Pancreas (tissue), 10 donors: ENCODE results near the gene ISCA2. TPM values are rescaled to one million over a fixed set of nuclear protein-coding genes. Genes with fewer than 3 reads are reported as not detected.

Experiments used
- ATAC-seq, 4 donors: fragments of 200-7000 bp; cut with Tn5 transposase; one replicate each; pipeline versions ENCODE4 v1.8.0 to v1.9.1; 2020; ENCODE audit warnings: mild to moderate bottlenecking in 4 of 4, moderate library complexity in 4 of 4
- DNase-seq, 6 donors: peaks; one replicate each; pipeline ENCODE4 v3.0.0-alpha.2; 2020
- FAIRE-seq: peaks from 2 replicates; lab custom pipeline; 2012; peaks lifted over from hg19 to GRCh38; lab: Jason Lieb, UNC
- H3K27ac ChIP-seq, 4 donors: fragments of 200-600 bp; sonication (generic); 1 replicate in 3 of 4; 2 replicates in 1 of 4; pipeline versions ENCODE4 v1.5.0 to v1.8.0; 2020
- H3K27me3 ChIP-seq, 4 donors: fragments of 200-600 bp; one replicate each; pipeline ENCODE4 v1.8.0; 2021
- H3K36me3 ChIP-seq, 3 donors: fragments of 200-600 bp; sonication (generic) in 1 of 3; one replicate each; pipeline versions ENCODE4 v1.5.0 to v1.8.0; 2020 to 2021
- H3K4me1 ChIP-seq, 3 donors: fragments of 200-600 bp; one replicate each; pipeline ENCODE4 v1.8.0; 2021
- H3K4me3 ChIP-seq, 4 donors: fragments of 200-600 bp; sonication (generic) in 2 of 4; one replicate each; pipeline versions ENCODE4 v1.5.0 to v1.8.0; 2020 to 2021
- H3K9me3 ChIP-seq, 4 donors: fragments of 200-600 bp; one replicate each; pipeline ENCODE4 v1.8.0; 2021
- CTCF ChIP-seq, 4 donors: fragments of 200-600 bp; sonication (generic) in 3 of 4; IDR thresholded peaks; one replicate each; pipeline versions ENCODE4 v1.5.0 to v1.8.0; 2021; ENCODE audit warnings: antibody characterized with exemption in 4 of 4
- WGBS, 2 donors: extraction: QIAGEN DNeasy Blood & Tissue Kit; methylation state at CpG; one replicate each; pipeline ENCODE4 v1.1.7; 2013; 5-methylcytosine and 5-hydroxymethylcytosine counted together
- intact Hi-C, 3 donors: fragments of 100-400 bp; cut with DNase I; formaldehyde crosslinking; loops; one replicate each; pipeline versions ENCODE4 v1.11.1 to v1.14.2; 2022
- polyA plus RNA-seq, 2 donors: library from polyadenylated mRNA; stranded (reverse); fragments of 200-250 nt; gene quantifications; one replicate each; pipeline ENCODE4 v1.2.3, GENCODE V29; 2013
- total RNA-seq, 6 donors: library from RNA; stranded (reverse); fragmentation: NEBNext Ultra II Directional in 4 of 6; extraction: Animal tissue kit (Norgen Biotek cat#: 25700) in 4 of 6; gene quantifications; one replicate each; pipeline versions ENCODE4 v1.2.1 to v1.2.4, GENCODE V29; 2021 to 2023
- donor health status: healthy with polysubstance abuse.
- donor health status: DM: no; HTN: no; CAD: no; lungs with moderate emphysema.
- donor health status: DM: no; HTN: no; CAD: no.
- donor health status: control.
- donor health status: control.
- donor health status: Bipolar disorder and iron deficiency.
- donor health status: DM: yes; HTN: yes; CAD: no.
- donor health status: DM: no; HTN: no; CAD: no.
- donor health status: DM: no; HTN: no; CAD: no.
- donor health status: DM: yes; HTN: yes; CAD: no.

The ISCA2 gene
- total and polyA plus RNA-seq, 8 donors: 7.7 to 23.4 (median 10.0) TPM

DNA sequence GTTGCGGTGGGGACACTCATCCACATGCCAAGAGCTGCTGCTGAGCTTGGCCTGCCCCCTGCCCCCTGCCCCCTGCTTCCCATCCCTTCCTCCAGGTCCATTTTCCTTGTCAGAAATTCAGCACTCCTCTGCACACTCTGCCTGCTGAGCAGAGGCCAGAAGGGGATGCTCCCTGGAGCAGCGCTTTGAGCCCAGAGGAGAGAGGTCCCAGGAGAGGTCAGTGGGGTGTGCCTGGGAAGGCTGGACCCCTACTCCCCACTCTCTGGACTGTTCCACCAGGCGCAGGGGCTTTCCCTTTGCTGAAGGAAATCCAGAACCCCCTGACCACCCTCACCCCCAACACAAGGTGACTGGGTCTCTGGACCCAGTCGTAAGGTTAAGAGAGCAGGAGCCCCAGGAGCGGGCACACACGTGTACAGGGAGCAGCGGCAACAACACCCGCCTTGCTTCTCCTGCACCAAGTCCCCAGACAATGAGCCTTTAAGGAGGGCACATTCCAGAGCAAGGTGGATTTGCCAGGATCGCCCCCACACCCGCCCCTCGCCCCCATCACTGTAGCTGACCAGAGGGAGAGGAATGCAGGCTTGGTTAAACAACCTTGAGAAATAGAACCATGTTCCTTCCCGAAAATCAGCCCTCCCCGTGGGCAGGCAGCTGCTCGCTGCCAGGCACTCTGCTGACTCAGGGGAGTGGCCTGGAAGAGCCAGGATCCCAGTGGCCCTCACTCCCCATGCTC is 30.7 kb downstream of the ISCA2 start:
- no peaks in the 10 kb centered on the region for H3K4me1 ChIP-seq
- DNase-seq (no peak), ATAC-seq (peak in 2 of 4 donors; percentile 42 to 44)

GRCh38 chr14:74524812-74525135 is 31.2 kb downstream of the ISCA2 start:
- H3K4me1 ChIP-seq: no peaks in the 10 kb centered on the region
- DNase-seq (no peak), ATAC-seq (no peak), FAIRE-seq (no peak)
- no peak for TF ChIP-seq CTCF (IDR thresholded peaks at IDR 0.05)
- no peak overlapping the region for H3K4me3 ChIP-seq
- no peaks in the 10 kb centered on the region for H3K9me3 ChIP-seq
- no peak overlapping the region for H3K27ac ChIP-seq
- no peaks in the 10 kb centered on the region for H3K36me3 ChIP-seq
- intact Hi-C loops: no loop called here
- no peaks in the 10 kb centered on the region for H3K27me3 ChIP-seq

More for the DNA sequence above, 30.7 kb downstream of the ISCA2 start:
- intact Hi-C loops: no loop called here
- no peak overlapping the region for H3K27ac ChIP-seq
- no peaks in the 10 kb centered on the region for H3K9me3 ChIP-seq
- FAIRE-seq: no peak
- 74 to 75% methylated on average over 14 of the region's 14 CpGs for WGBS, 2 donors
- no peak overlapping the region for H3K4me3 ChIP-seq
- TF ChIP-seq CTCF (IDR thresholded peaks at IDR 0.05): no peak
- H3K27me3 ChIP-seq: no peaks in the 10 kb centered on the region
- H3K36me3 ChIP-seq: no peaks in the 10 kb centered on the region

DNA sequence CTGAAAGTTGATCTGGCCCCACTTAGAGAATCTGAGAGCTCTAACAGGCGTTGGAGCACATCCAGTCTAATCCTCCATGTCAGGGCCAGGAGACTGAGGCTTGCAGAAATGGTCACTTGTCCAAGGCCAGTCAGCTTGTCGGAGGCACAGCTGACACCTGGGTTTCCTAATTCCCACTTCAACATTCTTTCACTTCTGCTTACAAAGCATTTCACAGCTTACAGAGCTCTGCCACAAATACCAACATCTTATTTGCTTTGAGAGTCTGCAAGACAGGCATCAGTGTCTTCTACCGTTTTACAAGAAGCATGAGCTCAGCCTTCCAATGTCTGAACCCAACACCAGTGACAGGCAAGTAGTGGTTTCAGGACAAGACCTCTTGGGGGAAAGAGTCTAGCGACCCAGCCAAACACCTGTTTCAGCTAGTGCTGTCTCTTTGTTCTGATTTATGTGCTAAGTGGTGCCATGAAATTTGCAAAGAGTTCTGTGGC is 31.8 kb downstream of the ISCA2 start:
- TF ChIP-seq CTCF (IDR thresholded peaks at IDR 0.05): no peak
- ATAC-seq (peak in 2 of 4 donors; percentile 10 to 29), DNase-seq (no peak), FAIRE-seq (no peak)
- 47% methylated on average over 4 of the region's 4 CpGs for WGBS, 2 donors
- Histone ChIP-seq H3K9me3 (no peaks in the 10 kb centered on the region), H3K4me1 (no peaks in the 10 kb centered on the region), H3K27ac (no peak overlapping the region), H3K4me3 (no peak overlapping the region), H3K36me3 (no peaks in the 10 kb centered on the region), H3K27me3 (no peaks in the 10 kb centered on the region)
- intact Hi-C loops: no loop called here

DNA sequence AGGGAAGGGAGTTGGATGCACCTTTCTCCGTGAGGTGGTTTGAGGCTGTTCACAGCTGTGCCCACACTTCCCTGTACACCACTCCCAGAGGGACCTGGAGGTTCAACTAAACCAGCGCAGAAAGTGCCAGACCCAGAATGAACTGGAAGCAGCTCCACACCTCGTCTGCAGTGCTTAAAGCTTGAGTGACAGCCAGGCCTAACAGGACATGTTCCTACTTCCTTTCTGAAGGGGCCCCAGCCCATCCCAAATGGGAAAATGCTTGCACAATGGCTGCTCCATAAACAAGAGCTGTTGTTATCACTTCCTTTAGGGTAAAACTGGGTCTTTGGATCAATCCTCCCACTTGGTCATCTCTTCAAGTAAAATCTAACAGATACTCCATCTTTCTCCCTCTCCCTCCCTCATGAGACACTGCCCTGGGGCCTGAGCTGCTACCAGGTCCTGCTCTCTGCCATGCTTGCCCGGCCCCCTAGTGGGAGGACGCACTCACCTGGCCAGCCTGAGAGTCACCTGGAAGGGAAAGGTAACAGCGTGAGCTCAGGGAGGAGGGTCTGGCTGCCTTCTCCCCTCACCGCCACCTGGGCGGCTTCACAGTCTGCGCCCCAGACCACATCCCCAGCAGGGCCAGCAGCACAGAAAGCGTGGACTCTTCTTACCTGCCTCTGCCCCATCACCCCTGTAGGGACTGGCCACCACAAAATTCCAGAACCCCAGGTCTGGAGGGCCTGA is 33.5 kb downstream of the ISCA2 start:
- TF ChIP-seq CTCF (IDR thresholded peaks at IDR 0.05): no peak

More for the DNA sequence above, 33.5 kb downstream of the ISCA2 start:
- WGBS, 2 donors: 86 to 96% methylated on average over 10 of the region's 10 CpGs
- Histone ChIP-seq H3K4me1 (no peaks in the 10 kb centered on the region), H3K9me3 (no peaks in the 10 kb centered on the region), H3K4me3 (no peak overlapping the region), H3K27me3 (no peaks in the 10 kb centered on the region), H3K36me3 (no peaks in the 10 kb centered on the region), H3K27ac (no peak overlapping the region)
- DNase-seq (no peak), FAIRE-seq (no peak), ATAC-seq (no peak)
- intact Hi-C loops: no loop called here
